Measurements from ENCODE around the gene AFP. TPM values are rescaled to one million over a fixed set of nuclear protein-coding genes. Genes with fewer than 3 reads are reported as not detected.

Gene AFP
- total and polyA plus RNA-seq, 2 donors from 2014 or later = 11.6 TPM; not detected in 1

GRCh38 chr4:73432169-73433000 lies 3.6 kb upstream of the AFP start:
- no peak for DNase-seq
- no peak overlapping the region for H3K9ac ChIP-seq (ENCODE audit: low read length in 3 of 3)
- no peak overlapping the region for H3K4me3 ChIP-seq (ENCODE audit: low read length in 3 of 3)
- no peaks in the 10 kb centered on the region for H3K27me3 ChIP-seq (ENCODE audit: control insufficient read depth, insufficient read depth, low read length)
- no peak overlapping the region for H3K27ac ChIP-seq (ENCODE audit: low read depth in 2 of 2, low read length in 2 of 2)
- no peak for FAIRE-seq
- no peaks in the 10 kb centered on the region for H3K36me3 ChIP-seq (ENCODE audit: control insufficient read depth in 2 of 3, insufficient read depth in 3 of 3, low read length in 3 of 3)
- no peaks in the 10 kb centered on the region for H3K9me3 ChIP-seq (ENCODE audit: control insufficient read depth in 2 of 3, insufficient read depth in 1 of 3, low read length in 3 of 3)
- no peaks in the 10 kb centered on the region for H3K4me1 ChIP-seq (ENCODE audit: control insufficient read depth in 2 of 3, insufficient read depth in 2 of 3, low read depth in 1 of 3, low read length in 3 of 3)
- TF ChIP-seq, protein P1, sequence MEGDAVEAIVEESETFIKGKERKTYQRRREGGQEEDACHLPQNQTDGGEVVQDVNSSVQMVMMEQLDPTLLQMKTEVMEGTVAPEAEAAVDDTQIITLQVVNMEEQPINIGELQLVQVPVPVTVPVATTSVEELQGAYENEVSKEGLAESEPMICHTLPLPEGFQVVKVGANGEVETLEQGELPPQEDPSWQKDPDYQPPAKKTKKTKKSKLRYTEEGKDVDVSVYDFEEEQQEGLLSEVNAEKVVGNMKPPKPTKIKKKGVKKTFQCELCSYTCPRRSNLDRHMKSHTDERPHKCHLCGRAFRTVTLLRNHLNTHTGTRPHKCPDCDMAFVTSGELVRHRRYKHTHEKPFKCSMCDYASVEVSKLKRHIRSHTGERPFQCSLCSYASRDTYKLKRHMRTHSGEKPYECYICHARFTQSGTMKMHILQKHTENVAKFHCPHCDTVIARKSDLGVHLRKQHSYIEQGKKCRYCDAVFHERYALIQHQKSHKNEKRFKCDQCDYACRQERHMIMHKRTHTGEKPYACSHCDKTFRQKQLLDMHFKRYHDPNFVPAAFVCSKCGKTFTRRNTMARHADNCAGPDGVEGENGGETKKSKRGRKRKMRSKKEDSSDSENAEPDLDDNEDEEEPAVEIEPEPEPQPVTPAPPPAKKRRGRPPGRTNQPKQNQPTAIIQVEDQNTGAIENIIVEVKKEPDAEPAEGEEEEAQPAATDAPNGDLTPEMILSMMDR (IDR thresholded peaks at IDR 0.05; ENCODE audit: borderline replicate concordance, extremely low read depth, insufficient read depth) = no peak
- intact Hi-C loops (cut with DNase I) = no loop called here

- no peak overlapping the region for H3K27ac ChIP-seq (ENCODE audit: low read depth in 2 of 2, low read length in 2 of 2)
- H3K9me3 ChIP-seq (ENCODE audit: control insufficient read depth in 2 of 3, insufficient read depth in 1 of 3, low read length in 3 of 3) = no peaks in the 10 kb centered on the region
- FAIRE-seq (no peak), DNase-seq (no peak)
- no peaks in the 10 kb centered on the region for H3K27me3 ChIP-seq (ENCODE audit: control insufficient read depth, insufficient read depth, low read length)
- H3K9ac ChIP-seq (ENCODE audit: low read length in 3 of 3) = no peak overlapping the region
- TF ChIP-seq, protein P1 (IDR thresholded peaks at IDR 0.05; ENCODE audit: borderline replicate concordance, extremely low read depth, insufficient read depth) = no peak
- H3K36me3 ChIP-seq (ENCODE audit: control insufficient read depth in 2 of 3, insufficient read depth in 3 of 3, low read length in 3 of 3) = no peaks in the 10 kb centered on the region
- no peaks in the 10 kb centered on the region for H3K4me1 ChIP-seq (ENCODE audit: control insufficient read depth in 2 of 3, insufficient read depth in 2 of 3, low read depth in 1 of 3, low read length in 3 of 3)
- intact Hi-C loops (cut with DNase I) = no loop called here
- H3K4me3 ChIP-seq (ENCODE audit: low read length in 3 of 3) = no peak overlapping the region
These were observed 2.9 kb upstream of the AFP start for GRCh38 chr4:73433140-73433539.

GRCh38 chr4:73434311-73434710 lies 1.7 kb upstream of the AFP start:
- Histone ChIP-seq H3K9ac (ENCODE audit: low read length in 3 of 3) (no peak overlapping the region), H3K27me3 (ENCODE audit: control insufficient read depth, insufficient read depth, low read length) (no peaks in the 10 kb centered on the region), H3K9me3 (ENCODE audit: control insufficient read depth in 2 of 3, insufficient read depth in 1 of 3, low read length in 3 of 3) (no peaks in the 10 kb centered on the region), H3K36me3 (ENCODE audit: control insufficient read depth in 2 of 3, insufficient read depth in 3 of 3, low read length in 3 of 3) (no peaks in the 10 kb centered on the region), H3K4me3 (ENCODE audit: low read length in 3 of 3) (no peak overlapping the region), H3K27ac (ENCODE audit: low read depth in 2 of 2, low read length in 2 of 2) (no peak overlapping the region), H3K4me1 (ENCODE audit: control insufficient read depth in 2 of 3, insufficient read depth in 2 of 3, low read depth in 1 of 3, low read length in 3 of 3) (no peaks in the 10 kb centered on the region)
- TF ChIP-seq, protein P1 (IDR thresholded peaks at IDR 0.05; ENCODE audit: borderline replicate concordance, extremely low read depth, insufficient read depth) = peak; percentile 41
- FAIRE-seq (peak; percentile 58), DNase-seq (no peak)
- intact Hi-C loops (cut with DNase I) = no loop called here

Data from kidney (tissue), 14 donors.